HAP-1 (cell line): ENCODE data around the gene DDC.
"Not testable (repeated sequence)": the region's sequence is repeated elsewhere in the genome, so short reads cannot be mapped to it uniquely, and the experiment has no call there.

Source experiments
- DNase-seq, 2 experiments: peaks; one replicate each; pipeline ENCODE4 v3.0.0-alpha.2; 2016 to 2020; ENCODE audit warnings: low spot score in 2 of 2
- H3K27me3 ChIP-seq: fragments of 250-450 bp; sonication (Bioruptor Pico); 2 replicates; pipeline ENCODE4 v1.5.1; 2020; ENCODE audit warnings: low read depth, mild to moderate bottlenecking, moderate library complexity
- H3K36me3 ChIP-seq: fragments of 250-450 bp; sonication (Bioruptor Pico); replicated peaks from 2 replicates; pipeline ENCODE4 v1.5.1; 2020; ENCODE audit warnings: mild to moderate bottlenecking
- H3K4me1 ChIP-seq: fragments of 250-450 bp; sonication (Bioruptor Pico); 2 replicates; pipeline ENCODE4 v1.5.1; 2020; ENCODE audit warnings: mild to moderate bottlenecking
- H3K4me3 ChIP-seq: fragments of 250-450 bp; sonication (Bioruptor Pico); 2 replicates; pipeline ENCODE4 v1.5.1; 2020; ENCODE audit warnings: mild to moderate bottlenecking, moderate library complexity
- H3K9me3 ChIP-seq: fragments of 250-450 bp; sonication (Bioruptor Pico); 2 replicates; pipeline ENCODE4 v1.5.1; 2020; ENCODE audit warnings: mild to moderate bottlenecking, moderate library complexity
- in situ Hi-C: fragments of 300-500 bp; cut with MboI; formaldehyde crosslinking; loops from 3 replicates; pipeline ENCODE4 v1.14.3; 2020; ENCODE audit warnings: low sequenced_read_pairs, inconsistent platforms, mixed read lengths

Gene DDC

GRCh38 chr7:50535291-50535711 is 29.9 kb downstream of the DDC start:
- H3K27me3 ChIP-seq, H3K36me3 ChIP-seq, DNase-seq, H3K4me3 ChIP-seq, H3K4me1 ChIP-seq, in situ Hi-C loops, H3K9me3 ChIP-seq: not testable (repeated sequence)

DNA sequence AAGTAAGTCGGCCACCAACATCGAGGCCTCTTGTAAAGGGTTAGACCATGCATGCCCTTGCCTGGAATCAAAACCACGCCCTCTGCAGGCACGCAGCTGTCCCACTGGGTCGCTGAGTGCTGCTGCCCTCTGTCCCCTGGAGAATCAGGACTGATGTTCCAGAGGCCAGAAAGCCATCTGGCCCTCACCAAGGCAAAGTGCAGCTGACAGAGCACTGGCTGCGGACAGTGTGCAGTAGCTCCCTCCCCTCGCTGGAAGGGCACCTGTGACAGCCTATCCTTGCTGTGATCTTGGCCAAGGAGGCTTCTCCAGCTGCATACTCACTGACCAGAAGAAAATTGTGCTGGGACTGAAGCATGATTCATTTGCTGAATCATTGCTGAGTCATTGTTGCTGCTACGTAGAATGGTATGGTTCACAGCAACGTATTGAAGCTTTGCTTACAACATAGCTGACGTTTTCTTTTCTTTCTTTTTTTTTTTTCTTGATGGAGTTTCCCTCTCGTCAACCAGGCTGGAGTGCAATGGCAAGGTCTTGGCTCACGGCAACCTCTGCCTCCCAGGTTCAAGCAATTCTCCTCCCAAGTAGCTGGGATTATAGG is 30.4 kb downstream of the DDC start:
- Histone ChIP-seq H3K4me3 (no peak overlapping the region), H3K4me1 (no peaks in the 10 kb centered on the region), H3K9me3 (no peaks in the 10 kb centered on the region), H3K36me3 (no peaks in the 10 kb centered on the region), H3K27me3 (no peaks in the 10 kb centered on the region)
- in situ Hi-C loops, result no loop called here
- no peak for DNase-seq

- in situ Hi-C loops, result no loop called here
- no peaks in the 10 kb centered on the region for H3K4me1 ChIP-seq
Measured at GRCh38 chr7:50533866-50534265, 31.3 kb downstream of the DDC start.

DNA sequence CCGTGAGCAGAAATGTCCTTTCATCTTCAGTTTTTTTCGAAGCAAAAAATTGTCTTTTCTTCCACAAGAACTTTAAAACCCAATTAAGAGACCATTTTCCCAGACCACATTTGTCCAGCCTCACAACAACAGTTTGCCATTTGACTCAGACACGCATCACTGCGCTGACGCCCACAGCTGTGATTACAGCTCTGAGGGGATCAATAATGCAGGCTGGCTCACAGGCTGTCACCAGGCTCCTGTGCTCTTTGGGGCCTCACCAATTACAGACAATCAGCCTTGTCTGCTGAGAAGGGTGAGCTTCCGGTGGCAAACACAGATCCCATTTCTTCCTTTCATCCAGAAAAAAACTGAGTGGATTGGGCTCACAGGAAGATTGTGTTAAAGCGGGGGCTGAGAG is 33.3 kb downstream of the DDC start:
- no peak for DNase-seq

More at GRCh38 chr7:50533866-50534265, 31.3 kb downstream of the DDC start:
- no peaks in the 10 kb centered on the region for H3K9me3 ChIP-seq
- no peak overlapping the region for H3K4me3 ChIP-seq
- no peaks in the 10 kb centered on the region for H3K36me3 ChIP-seq
- no peak for DNase-seq
- H3K27me3 ChIP-seq, result no peaks in the 10 kb centered on the region

GRCh38 chr7:50531401-50531911 is 33.7 kb downstream of the DDC start:
- Histone ChIP-seq H3K36me3 (no peaks in the 10 kb centered on the region), H3K4me1 (no peaks in the 10 kb centered on the region), H3K4me3 (no peak overlapping the region), H3K9me3 (no peaks in the 10 kb centered on the region), H3K27me3 (no peaks in the 10 kb centered on the region)
- in situ Hi-C loops, result no loop called here
- no peak for DNase-seq

More for the DNA sequence above, 33.3 kb downstream of the DDC start:
- no peaks in the 10 kb centered on the region for H3K27me3 ChIP-seq
- no peaks in the 10 kb centered on the region for H3K36me3 ChIP-seq
- in situ Hi-C loops, result no loop called here
- H3K9me3 ChIP-seq, result no peaks in the 10 kb centered on the region
- no peaks in the 10 kb centered on the region for H3K4me1 ChIP-seq
- no peak overlapping the region for H3K4me3 ChIP-seq

DNA sequence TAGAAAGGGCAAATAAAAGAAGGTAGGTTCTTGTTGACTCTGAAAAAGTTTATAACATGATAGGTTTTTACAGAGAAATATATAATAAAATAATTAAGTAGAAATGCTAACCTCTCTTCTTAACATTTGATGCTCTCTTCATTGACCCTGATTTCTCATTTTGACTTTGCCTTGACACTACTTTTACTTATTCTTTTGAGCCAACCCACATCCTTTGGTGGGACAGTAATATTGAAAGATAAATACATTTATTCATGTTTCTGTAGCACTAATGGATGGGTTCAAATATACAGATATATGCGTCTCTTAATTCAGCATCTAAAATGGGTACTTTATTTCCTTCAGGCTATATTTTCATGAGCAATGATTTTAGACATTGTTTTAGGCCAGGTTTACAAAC is 34.4 kb downstream of the DDC start:
- Histone ChIP-seq H3K4me1 (no peaks in the 10 kb centered on the region), H3K4me3 (no peak overlapping the region), H3K9me3 (no peaks in the 10 kb centered on the region), H3K27me3 (no peaks in the 10 kb centered on the region), H3K36me3 (no peaks in the 10 kb centered on the region)
- in situ Hi-C loops, result no loop called here
- no peak for DNase-seq

- Histone ChIP-seq H3K9me3 (no peaks in the 10 kb centered on the region), H3K27me3 (no peaks in the 10 kb centered on the region), H3K4me3 (no peak overlapping the region), H3K4me1 (no peaks in the 10 kb centered on the region), H3K36me3 (no peaks in the 10 kb centered on the region)
- no peak for DNase-seq
- in situ Hi-C loops, result no loop called here
Measured at GRCh38 chr7:50529093-50529862, 35.9 kb downstream of the DDC start.

GRCh38 chr7:50528266-50529092 is 36.7 kb downstream of the DDC start:
- DNase-seq, result no peak
- Histone ChIP-seq H3K36me3 (no peaks in the 10 kb centered on the region), H3K4me3 (no peak overlapping the region), H3K27me3 (no peaks in the 10 kb centered on the region), H3K4me1 (no peaks in the 10 kb centered on the region), H3K9me3 (no peaks in the 10 kb centered on the region)
- in situ Hi-C loops, result no loop called here

DNA sequence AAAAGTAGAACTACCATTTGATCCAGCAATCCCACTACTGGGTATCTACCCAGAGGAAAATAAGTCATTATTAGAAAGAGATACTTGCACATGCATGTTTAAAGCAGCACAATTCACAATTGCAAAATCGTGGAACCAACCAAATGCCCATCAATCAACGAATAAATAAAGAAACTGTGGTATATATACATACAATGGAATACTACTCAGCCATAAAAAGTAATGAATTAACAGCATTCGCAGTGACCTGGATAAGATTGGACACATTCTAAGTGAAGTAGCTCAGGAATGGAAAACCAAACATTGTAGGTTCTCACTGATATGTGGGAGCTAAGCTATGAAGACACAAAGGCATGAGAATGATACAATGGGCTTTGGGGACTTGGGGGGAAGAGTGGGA is 45.9 kb downstream of the DDC start:
- H3K4me3 ChIP-seq, DNase-seq, H3K27me3 ChIP-seq, H3K4me1 ChIP-seq, H3K36me3 ChIP-seq, in situ Hi-C loops, H3K9me3 ChIP-seq: not testable (repeated sequence)

- Histone ChIP-seq H3K36me3 (no peaks in the 10 kb centered on the region), H3K27me3 (no peaks in the 10 kb centered on the region), H3K4me1 (no peaks in the 10 kb centered on the region), H3K9me3 (no peaks in the 10 kb centered on the region), H3K4me3 (no peak overlapping the region)
- DNase-seq, result no peak
- in situ Hi-C loops, result no loop called here
Measured at GRCh38 chr7:50513166-50513871, 51.9 kb downstream of the DDC start.

DNA sequence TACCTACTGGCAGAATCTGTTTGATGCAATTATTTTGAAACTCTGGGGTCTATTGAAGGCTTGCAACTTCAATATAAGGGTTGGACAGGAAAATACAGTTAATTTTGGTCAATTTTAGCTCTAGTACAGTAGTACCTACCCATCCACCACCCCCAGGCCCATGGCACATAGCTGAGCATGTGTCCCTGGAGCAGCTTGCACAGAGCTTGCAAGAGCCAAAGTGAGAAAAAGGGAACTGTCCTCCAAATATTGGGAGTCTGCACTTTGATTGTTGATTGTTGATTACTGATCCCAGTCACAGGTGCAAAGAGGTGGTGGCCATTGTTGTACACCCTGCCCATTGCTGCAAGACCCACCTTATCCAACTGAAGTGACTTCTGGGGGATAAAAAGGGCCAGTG is 52.8 kb downstream of the DDC start:
- no peak for DNase-seq
- H3K4me1 ChIP-seq, result no peaks in the 10 kb centered on the region
- H3K36me3 ChIP-seq, result no peaks in the 10 kb centered on the region
- no peaks in the 10 kb centered on the region for H3K9me3 ChIP-seq
- no peak overlapping the region for H3K4me3 ChIP-seq
- in situ Hi-C loops, result no loop called here
- H3K27me3 ChIP-seq, result no peaks in the 10 kb centered on the region

DNA sequence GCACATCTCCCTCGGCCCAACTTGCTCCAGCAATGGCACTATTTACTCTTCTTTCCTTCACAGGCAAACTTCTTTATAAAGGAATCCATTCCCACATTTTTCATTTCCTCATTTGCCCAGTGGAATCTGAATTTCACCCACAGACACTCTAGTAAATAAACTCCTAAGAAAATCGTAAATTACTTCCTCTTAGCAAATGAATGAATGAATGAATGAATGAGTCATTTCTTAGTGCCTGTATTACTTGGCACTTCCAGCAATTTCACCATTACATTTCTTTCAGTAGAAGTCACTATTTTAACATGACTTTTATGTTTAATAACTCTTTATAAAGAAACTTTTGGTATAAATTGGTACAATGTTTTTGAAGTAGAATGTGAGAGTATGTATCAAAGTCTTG is 55.7 kb downstream of the DDC start:
- in situ Hi-C loops, result no loop called here
- no peak for DNase-seq

GRCh38 chr7:50508471-50508943 is 56.7 kb downstream of the DDC start:
- Histone ChIP-seq H3K4me3 (no peak overlapping the region), H3K9me3 (no peaks in the 10 kb centered on the region), H3K4me1 (no peaks in the 10 kb centered on the region), H3K36me3 (no peaks in the 10 kb centered on the region), H3K27me3 (no peaks in the 10 kb centered on the region)
- DNase-seq, result no peak
- in situ Hi-C loops, result no loop called here

More for the DNA sequence above, 55.7 kb downstream of the DDC start:
- Histone ChIP-seq H3K4me1 (no peaks in the 10 kb centered on the region), H3K27me3 (no peaks in the 10 kb centered on the region), H3K9me3 (no peaks in the 10 kb centered on the region), H3K4me3 (no peak overlapping the region), H3K36me3 (no peaks in the 10 kb centered on the region)
